ENCODE data around the gene COMMD1.
"Not testable (repeated sequence)": the region's sequence is repeated elsewhere in the genome, so short reads cannot be mapped to it uniquely, and the experiment has no call there.

- TF ChIP-seq, protein P1, sequence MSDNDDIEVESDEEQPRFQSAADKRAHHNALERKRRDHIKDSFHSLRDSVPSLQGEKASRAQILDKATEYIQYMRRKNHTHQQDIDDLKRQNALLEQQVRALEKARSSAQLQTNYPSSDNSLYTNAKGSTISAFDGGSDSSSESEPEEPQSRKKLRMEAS (CRISPR knock-in tag; IDR thresholded peaks at IDR 0.05): not testable (repeated sequence)
- TF ChIP-seq, protein P2, sequence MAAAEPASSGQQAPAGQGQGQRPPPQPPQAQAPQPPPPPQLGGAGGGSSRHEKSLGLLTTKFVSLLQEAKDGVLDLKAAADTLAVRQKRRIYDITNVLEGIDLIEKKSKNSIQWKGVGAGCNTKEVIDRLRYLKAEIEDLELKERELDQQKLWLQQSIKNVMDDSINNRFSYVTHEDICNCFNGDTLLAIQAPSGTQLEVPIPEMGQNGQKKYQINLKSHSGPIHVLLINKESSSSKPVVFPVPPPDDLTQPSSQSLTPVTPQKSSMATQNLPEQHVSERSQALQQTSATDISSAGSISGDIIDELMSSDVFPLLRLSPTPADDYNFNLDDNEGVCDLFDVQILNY (CRISPR knock-in tag; IDR thresholded peaks at IDR 0.05): not testable (repeated sequence)
- not testable (repeated sequence) for TF ChIP-seq NFE2L1 (CRISPR knock-in tag; IDR thresholded peaks at IDR 0.05); CREM (CRISPR knock-in tag; IDR thresholded peaks at IDR 0.05); E2F1 (CRISPR knock-in tag; IDR thresholded peaks at IDR 0.05); JUN (CRISPR knock-in tag; IDR thresholded peaks at IDR 0.05); RELA (CRISPR knock-in tag; IDR thresholded peaks at IDR 0.05; ENCODE audit: borderline replicate concordance); ATF2 (CRISPR knock-in tag; IDR thresholded peaks at IDR 0.05; ENCODE audit: borderline replicate concordance, low read depth)
- TF ChIP-seq, protein P3, sequence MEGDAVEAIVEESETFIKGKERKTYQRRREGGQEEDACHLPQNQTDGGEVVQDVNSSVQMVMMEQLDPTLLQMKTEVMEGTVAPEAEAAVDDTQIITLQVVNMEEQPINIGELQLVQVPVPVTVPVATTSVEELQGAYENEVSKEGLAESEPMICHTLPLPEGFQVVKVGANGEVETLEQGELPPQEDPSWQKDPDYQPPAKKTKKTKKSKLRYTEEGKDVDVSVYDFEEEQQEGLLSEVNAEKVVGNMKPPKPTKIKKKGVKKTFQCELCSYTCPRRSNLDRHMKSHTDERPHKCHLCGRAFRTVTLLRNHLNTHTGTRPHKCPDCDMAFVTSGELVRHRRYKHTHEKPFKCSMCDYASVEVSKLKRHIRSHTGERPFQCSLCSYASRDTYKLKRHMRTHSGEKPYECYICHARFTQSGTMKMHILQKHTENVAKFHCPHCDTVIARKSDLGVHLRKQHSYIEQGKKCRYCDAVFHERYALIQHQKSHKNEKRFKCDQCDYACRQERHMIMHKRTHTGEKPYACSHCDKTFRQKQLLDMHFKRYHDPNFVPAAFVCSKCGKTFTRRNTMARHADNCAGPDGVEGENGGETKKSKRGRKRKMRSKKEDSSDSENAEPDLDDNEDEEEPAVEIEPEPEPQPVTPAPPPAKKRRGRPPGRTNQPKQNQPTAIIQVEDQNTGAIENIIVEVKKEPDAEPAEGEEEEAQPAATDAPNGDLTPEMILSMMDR (IDR thresholded peaks at IDR 0.05): not testable (repeated sequence)
- TF ChIP-seq, protein P4, sequence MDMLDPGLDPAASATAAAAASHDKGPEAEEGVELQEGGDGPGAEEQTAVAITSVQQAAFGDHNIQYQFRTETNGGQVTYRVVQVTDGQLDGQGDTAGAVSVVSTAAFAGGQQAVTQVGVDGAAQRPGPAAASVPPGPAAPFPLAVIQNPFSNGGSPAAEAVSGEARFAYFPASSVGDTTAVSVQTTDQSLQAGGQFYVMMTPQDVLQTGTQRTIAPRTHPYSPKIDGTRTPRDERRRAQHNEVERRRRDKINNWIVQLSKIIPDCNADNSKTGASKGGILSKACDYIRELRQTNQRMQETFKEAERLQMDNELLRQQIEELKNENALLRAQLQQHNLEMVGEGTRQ (CRISPR knock-in tag; IDR thresholded peaks at IDR 0.05): not testable (repeated sequence)
These were observed 38.9 kb upstream of the COMMD1 start for GRCh38 chr2:61866482-61867089.

Measured in WTC11 (cell line).